T-helper 9 cell (primary cell): ENCODE results near the gene ULK3.

Experiments used
- DNase-seq: peaks from one replicate; pipeline ENCODE4 v3.0.0-alpha.2; 2020

Gene ULK3

GRCh38 chr15:74867466-74868038, 24.6 kb upstream of the ULK3 start:
- no peak for DNase-seq

GRCh38 chr15:74866090-74866489, 23.1 kb upstream of the ULK3 start:
- no peak for DNase-seq

GRCh38 chr15:74865316-74865715, 22.4 kb upstream of the ULK3 start:
- DNase-seq: no peak

GRCh38 chr15:74864296-74864695, 21.3 kb upstream of the ULK3 start:
- DNase-seq: no peak

- no peak for DNase-seq
Observed at GRCh38 chr15:74863239-74864056, 20.5 kb upstream of the ULK3 start.

DNA sequence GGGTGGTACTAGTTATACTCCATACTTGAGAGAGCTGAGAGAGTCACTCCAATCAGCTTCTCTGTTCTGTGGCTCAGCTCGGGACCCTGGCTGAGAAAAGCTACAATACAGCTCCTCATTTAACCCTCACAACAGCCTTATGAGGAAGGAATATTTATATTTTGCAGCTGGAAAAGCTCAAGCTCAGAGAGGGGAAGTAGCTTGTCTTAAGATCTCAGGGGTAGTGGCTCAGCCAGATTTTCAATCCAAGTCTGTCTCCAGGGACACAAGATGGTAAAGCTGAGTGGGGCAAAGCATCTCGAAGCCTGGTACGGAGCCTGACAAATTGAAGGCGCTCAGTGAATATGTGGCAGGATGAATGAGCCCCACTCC, 15.4 kb upstream of the ULK3 start:
- no peak for DNase-seq

DNA sequence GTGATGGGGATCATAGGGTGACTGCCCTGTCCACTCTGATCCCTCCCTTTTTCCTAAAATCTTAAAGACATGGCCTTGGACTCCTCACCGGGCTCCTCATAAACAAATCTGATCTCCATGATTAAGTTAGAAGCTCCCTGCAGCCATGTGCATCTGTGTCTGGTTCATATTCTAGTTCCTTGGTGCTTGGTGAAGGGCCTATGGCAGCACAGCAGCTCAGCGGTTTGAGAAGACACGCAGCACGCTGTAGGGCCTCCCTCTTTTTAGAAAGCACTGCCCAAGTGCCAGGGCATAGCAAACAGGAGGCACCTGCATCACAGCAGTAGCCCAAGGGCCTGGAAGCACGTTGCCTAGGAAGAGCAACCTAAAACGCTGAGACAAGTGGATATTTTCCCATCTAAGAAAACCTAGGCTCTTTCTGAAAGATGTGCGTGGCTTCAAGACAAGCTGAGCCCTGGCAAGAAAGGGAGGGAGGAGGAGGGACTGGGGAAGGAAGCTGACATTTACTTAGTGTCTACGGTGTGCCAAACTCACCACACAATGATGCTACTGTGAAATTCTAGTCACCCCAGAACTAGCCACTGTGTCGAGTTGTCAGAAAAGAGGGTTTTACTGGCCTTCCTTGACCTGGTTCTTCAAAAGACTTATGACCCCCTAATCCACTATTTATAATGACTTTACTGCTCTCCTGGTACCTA, 14.9 kb upstream of the ULK3 start:
- DNase-seq: no peak

DNA sequence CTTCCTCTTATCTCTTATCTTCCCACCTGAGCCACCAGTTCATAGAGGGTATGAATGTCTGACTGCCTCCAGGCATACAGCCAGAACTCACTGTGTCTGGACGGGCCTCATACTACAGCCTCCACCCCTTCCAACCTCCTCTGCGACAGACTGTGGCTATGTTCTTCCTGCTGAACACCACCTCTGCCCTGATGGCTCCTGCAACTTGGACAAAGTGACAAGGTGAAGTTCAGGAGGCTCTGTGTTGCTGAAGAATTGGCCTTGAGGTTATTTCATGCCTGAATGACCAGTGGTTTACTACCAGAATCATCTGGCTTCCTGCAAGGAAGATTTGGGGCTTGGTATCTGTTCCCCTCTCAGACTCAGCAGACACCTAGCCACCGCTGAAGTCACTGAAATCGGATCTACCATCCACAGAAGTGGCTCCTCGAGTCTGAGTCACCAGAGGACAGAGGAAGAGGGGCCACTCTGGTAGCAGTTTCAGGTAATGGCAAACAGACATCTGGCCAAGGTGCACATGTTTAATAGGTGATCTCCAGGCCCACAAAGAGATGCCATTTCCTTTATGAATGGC, 14.2 kb upstream of the ULK3 start:
- DNase-seq: no peak

- DNase-seq: no peak
Observed at GRCh38 chr15:74856537-74856936, 13.6 kb upstream of the ULK3 start.

GRCh38 chr15:74855857-74856256, 12.9 kb upstream of the ULK3 start:
- no peak for DNase-seq

DNA sequence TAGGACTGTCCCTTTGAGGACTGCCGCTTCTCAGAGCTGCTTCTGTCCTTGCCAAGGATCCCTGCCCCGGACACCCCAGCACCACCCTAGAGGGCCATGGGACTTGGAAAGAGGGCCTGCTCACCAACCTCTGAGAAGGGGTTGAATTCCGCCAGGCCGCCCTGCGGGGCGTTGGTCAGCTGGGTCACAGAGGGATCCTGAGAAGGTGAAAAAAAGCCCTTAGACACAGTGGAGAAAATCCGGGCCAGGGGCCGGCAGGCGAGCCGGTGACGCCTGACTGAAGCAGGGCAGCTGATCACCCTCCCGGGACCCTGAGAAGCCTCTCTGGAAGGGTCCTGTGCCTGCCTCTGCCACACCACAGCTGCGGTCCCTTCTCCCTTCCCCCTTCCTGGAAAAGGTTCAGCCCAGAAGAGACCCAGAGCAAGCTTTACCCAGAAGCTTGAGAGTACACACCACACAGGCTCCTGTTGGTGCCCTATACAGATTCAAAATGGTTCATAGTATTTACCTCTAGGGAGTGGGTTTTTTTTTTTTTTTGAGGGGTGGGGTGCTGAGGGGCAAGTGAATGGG, 11.6 kb upstream of the ULK3 start:
- no peak for DNase-seq

GRCh38 chr15:74851960-74852359, 9.0 kb upstream of the ULK3 start:
- DNase-seq: no peak

DNA sequence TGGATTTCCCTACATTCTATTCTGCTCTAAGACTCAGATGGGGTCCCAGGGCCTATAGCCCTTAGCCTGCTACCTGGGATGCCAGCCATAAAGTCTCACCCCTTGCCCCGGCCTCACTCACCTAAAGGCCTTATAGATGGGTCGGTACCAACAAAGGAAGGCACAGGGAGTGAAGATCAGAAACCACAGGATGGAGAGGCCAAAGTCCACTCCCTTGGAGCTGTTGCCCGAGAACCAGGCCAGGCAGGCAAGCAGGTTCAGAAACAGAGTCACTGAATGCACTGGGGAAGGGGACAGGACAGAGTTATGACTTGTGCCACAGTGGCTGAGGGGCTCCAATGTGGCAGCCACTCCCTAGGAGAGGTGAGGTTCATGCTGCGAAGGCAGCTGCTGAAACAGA, 7.4 kb upstream of the ULK3 start:
- DNase-seq: no peak

- no peak for DNase-seq
Observed at GRCh38 chr15:74847432-74847831, 4.5 kb upstream of the ULK3 start.

DNA sequence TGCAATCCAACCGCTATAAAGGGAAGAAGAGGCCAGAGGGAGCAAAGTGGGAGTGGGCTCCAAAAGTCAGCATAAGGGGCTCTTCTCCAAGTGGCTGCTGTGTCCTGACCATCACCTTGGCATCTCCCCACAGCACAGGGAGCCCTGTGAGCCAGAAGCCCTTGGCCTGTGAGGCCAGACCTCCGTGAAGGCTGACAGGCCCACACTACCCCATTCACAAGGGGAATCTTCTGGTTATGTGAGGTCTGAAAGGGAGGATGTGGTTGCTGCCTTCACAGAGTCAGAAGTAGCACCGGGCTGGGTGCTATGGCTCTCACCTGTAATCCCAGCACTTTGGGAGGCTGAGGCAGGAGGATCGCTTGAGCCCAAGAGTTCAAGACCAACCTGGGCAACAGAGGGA, 2.6 kb upstream of the ULK3 start:
- no peak for DNase-seq

GRCh38 chr15:74845208-74845568, 2.2 kb upstream of the ULK3 start:
- DNase-seq: peak; percentile 32

- no peak for DNase-seq
Observed at GRCh38 chr15:74844319-74845207, 1.6 kb upstream of the ULK3 start.

- no peak for DNase-seq
Observed at GRCh38 chr15:74843891-74844299, 939 bp upstream of the ULK3 start.

DNA sequence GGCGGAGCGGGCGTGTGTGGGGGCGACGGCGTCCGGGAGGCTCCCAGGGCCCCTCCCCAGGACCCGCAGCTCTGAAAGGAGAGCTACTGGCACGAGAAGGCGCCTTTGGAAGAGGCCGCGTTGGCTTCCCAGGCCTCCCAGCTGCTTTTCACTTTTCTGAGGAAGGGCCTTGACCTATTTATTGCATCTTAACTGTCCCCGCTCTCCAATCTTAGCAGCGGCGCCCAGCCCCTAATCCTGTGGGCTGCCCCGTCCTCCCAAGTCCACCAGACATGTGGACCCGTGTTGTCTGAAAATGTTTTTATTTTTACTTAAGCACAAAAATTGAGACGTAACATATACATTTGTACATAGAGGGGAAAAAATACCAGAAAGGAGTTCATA, 481 bp upstream of the ULK3 start:
- DNase-seq: no peak

DNA sequence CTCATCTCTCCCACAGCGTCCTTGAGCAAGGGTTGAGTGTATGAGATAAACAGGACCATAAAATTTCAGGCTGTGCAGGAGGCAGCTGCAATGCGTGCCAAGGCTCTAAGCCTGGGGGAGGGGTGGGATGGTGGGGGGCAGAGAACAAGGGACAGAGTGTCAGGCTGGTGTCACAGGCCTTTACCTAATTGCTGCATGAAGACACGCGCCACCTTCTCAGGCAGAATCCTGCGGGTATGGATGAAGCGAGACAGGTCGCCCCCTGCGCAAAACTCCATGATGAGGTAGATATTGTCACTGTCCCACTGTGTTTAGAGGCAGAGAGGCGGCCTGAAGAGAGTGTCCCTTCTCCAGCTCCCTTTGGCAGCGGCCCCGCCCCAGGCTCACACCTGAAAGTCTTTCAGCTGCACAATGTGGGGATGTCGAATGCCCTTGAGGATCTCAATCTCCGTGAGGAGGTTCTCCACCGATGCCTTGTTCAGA, 1.0 kb downstream of the ULK3 start:
- no peak for DNase-seq

GRCh38 chr15:74840851-74841775, 1.8 kb downstream of the ULK3 start:
- DNase-seq: no peak
